HL-60/S4 (cell line): Measurements from ENCODE around the gene MOB1B.

ENCODE experiments used
- in situ Hi-C: fragments of 300-500 bp; cut with MboI; formaldehyde crosslinking; loops from 2 replicates; pipeline ENCODE4 v1.14.3; 2022; ENCODE audit warnings: low sequenced_read_pairs

Gene MOB1B

DNA sequence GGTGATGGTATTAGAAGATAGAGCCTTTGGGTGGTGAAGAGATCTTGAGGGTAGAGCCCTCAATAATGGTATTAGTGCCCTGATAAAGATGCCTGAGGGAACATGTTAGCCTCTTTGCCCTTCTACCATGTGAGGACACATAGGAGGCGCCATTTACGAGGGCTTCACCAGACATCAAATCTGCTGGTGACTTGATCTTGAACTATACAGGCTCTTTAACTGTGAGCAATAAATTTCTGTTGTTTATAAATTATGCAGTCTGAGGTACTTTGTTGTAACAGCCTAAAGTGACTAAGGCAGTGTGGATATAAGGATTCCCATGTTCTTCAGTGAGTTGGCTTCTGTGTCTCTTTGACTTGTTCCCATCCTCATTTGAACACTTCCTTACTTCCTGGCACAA, 11.8 kb downstream of the MOB1B start:
- in situ Hi-C loops, result no loop called here

DNA sequence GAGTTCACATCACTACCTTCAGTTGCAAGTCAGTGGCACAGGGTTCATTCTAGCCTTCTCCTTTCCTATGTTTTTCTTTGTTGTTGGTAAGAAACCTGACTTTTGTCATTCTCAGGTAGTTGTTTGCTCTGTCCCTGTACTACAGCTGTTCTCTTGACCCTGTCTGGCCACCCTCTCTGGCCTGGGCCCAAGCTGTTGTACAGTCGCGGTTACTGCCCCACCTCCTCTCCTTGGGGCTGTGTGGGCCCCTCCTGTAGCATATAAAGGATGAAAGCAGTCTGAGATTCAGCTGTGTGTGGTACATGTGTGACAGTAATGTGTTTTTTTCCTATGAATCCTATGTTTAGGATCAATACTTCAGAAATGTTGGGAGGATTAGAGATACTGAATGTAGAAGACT, 12.5 kb downstream of the MOB1B start:
- in situ Hi-C loops, result no loop called here

DNA sequence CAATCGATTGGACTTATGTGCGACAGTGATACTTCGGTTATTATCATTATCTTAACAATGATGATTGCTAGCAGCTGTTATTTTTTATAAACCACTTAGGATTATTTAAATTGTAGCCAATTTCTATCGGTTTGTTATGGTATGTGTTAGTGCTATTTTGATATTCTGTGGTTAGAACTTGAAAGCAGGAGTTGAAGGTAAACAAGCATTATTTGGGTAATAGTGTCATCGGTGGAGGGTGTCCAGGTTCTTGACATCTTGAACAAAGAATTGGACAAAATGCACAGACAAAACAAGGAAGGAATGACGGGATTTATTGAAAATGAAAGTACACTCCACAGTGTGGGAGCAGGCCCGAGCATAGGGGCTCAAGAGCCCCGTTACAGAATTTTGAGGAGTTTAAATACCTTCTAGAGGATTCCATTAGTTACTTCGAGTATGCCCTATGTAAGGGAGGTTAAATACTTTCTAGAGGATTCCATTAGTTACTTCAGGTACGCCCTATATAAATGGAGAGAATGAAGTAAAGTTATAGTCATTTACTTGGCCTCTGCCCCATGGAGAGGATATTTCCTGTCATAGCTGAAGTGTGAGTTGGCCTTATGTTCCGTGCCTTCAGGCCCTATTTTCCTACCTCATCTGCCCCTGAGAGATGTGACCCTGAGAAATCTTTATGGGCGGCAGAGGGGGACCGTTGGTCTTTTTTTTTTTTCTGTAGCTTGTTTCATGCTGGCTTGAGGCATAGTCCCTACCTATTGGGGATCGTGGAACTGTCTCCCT, 13.1 kb downstream of the MOB1B start:
- in situ Hi-C loops, result no loop called here

DNA sequence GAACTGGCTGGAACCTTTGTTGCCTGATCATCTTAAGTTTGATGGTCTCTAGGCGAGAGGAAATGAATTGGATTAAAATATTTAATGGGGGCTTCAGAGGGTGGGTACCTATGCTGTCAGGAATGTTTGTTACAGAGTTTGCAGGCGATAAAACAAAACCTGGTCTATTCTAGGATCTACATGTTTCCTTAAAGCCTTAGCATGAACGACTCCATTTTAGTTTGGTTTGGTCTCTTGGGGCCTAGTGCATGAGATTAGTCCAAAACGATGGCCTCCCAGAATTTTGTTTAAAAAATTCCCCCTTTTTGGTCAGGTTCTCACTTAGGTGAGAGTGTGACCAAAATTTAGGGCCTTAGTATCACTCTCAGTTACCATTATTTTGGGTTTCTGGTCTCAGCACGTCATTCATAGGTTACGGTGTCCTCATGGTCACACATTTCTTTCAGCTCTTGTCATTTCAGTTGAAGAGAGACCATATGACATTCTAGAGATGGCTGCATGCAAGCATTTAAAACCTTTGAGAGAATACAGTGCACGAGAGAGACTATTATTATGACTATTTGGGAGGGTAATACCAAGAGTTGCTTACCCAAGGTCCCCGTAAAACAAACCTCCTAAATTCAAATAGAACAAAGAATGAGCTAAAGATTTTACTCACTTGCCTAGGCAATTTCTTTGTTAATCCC, 13.8 kb downstream of the MOB1B start:
- in situ Hi-C loops, result no loop called here

DNA sequence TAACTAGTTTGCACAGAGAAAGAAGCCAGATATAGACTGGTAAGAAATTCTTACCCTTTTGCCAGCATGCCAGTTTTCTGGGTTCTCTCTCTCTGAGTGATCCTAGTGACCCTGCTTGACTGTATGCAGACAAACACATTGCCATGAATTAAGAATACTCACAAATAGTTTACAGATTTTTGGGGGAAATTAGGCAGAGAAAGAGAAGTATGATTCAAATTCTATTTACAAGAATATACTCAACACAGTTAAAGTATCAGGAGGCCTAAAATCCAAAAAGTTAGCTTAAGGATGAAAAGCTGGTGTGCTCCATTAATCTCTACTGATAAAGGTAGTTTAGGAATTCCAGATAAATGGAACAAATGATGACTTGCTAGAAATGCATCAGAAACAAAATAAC, 18.4 kb downstream of the MOB1B start:
- in situ Hi-C loops, result no loop called here

DNA sequence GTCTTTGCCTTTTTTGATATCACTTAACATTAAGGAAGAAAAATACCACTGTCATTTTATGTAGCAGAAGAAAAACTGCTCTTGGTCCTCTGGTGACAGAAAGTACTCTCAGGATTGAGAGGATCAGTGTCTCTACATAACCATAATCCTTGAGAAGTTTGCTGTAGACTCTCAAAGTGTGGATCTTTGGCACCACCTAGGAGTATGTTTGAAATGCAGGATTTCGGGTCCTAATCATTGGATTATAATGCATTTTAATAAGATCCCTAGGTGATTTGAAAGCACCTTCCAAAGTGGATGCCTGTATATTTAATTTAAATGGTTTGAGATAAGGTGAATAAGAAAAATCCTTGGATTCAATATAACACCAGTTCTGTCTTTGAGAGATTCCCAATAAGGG, 23.2 kb downstream of the MOB1B start:
- in situ Hi-C loops, result no loop called here

DNA sequence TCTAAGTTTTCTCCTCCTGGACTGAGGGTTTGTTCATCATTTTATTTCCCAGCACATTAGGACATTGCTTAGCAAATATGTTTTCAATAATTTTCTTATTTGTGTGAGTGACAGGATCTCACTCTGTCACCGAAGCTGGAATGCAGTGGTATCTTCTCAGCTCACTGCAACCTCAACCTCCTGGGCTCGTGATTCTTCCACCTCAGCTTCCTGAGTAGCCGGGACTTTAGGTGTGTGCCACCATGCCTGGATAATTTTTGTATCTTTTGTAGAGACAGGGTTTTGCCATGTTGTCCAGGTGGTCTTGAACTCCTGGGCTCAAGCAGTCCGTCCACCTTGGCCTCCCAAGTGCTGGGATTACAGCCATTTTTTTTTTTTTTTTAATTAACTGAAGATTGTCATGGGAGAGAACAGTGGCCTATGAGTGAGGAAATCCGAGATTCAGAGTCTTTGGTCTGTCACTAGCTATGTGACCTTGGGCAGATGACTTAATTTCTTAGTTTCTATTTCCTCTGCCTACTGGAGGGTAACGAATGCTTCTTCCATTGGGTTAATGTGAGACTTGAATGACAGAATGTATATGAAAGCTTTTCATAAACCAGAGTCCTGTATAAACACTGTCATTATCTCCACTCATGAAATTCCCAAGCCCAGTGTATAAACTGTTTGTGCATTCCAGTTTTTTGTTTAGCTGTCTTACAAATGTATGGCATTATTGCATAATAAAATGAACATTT, 23.9 kb downstream of the MOB1B start:
- in situ Hi-C loops, result no loop called here

DNA sequence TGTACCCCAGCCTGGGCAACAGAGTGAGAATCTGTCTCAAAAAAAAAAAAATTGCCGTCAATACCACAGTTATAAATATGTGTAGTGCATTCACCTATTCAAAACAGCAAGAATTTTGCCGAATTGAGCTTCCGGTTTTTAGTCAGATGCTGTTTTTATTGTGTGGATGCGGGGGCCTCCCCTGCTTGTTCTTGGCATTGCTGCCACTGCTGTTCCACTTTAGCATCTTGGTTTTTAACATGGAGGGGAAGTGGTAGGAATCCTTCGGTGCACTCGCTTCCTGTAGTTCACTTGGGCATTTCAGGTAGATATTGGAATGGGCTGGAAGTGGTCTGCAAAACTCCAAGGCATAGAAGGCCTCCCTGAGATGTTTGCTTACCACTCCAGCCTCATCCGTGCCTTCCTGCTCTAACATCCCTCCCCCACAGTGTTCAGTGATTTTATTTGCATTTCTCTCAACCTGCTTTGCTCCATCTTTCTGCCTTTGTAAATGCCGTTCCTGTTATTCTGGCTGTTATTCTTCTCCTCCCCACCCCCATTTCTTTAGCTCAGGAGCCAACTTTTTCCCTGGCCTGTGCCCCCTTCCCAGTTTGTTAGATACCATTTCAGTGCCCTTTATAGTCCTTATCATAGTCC, 25.5 kb downstream of the MOB1B start:
- in situ Hi-C loops, result no loop called here

DNA sequence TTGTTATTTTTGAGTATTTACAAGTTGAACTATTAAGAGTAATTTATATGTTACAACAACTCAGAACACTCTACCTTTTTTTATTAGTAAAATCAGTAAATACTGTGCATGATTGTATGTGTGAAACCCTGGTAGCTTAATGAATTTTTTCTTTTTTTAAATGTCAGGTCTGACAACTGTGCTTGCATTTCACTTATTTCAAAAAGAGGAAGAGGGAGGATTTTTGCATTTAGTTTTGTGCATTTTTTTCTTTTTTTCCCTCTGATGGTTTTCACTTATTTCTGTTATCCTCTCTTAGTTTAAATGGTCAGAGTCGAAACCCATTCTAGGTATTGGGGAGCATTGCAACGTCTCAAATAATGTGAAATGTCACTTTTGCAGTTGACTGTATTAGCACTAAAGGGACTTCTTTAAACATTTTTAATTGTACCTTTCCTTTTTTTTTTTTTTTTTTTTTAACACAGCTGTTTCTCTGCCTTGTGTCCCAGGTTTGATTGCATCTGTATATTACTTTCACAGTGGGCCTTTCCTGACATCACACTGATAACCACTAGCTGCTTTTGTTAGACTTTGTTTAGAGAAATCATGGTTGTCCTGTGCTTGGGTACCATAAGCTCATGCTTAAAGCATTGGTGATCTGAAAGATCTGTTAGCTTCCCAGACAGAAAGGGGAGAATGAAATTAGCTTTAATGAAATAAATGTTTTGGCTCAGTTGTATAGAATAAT, 28.5 kb downstream of the MOB1B start:
- in situ Hi-C loops, result no loop called here

DNA sequence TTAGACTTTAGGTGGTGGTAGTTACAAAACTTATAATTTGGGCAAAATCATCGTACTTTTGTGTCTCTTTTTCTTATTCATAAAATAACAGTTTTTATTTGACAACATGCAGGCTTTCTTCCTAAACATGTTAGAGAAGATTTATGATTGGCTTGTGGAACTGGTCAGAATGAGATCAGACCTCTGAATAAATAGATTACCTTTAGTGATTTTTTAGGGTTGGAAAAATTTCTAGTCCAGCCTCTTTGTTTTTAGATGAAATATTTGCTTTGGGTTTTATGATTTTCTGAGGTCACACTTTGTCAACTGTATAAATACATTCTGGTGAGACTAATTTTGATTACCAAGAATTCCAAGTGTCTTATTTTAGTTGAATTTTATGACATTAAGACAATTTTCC, 29.2 kb downstream of the MOB1B start:
- in situ Hi-C loops, result no loop called here

DNA sequence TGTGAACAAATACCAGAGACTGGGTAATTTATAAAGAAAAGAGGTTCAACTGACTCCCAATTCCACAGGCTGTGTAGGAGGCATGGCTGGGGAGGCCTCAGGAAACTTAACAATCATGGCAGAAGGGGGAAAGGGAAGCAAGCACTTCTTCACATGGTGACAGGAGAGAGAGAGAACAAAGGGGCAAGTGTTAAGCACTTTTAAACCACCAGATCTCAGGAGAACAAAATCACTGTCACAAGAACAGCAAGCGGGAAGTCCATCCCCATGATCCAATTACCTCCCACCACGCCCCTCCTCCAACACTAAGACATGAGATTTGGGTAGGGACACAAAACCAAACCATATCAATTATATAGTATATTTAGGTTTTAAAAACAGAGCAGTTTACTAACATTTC, 30.8 kb downstream of the MOB1B start:
- in situ Hi-C loops, result no loop called here

DNA sequence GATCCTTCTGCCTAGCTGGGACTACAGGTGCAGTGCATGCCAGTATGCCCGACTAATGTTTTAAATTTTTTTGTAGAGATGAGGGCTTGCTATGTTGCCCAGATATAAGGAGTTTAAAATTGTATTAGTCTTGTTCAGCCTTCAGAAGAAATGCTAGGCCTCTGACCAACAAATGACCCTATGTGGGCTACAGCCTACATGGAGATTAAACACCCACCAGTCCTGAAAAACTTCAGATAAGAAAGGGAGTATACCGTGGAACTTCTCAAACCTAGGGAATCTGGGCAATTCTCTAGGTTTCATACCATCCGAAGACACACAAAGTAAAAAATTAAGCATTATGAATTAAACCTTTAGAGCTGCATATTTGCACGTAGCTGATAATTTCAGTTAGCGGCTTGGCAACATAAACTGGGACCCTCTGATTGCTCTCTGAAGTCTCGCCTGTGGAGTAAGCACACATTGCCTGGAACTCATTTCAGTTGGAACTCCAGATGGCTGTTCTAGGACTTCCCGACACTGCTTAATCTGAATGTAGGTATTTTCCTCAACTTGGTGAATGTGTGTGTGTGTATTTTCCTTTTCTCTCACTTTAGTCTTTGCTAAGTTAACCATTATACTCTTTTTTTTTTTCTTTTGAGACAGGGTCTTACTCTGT, 33.0 kb downstream of the MOB1B start:
- in situ Hi-C loops, result no loop called here

DNA sequence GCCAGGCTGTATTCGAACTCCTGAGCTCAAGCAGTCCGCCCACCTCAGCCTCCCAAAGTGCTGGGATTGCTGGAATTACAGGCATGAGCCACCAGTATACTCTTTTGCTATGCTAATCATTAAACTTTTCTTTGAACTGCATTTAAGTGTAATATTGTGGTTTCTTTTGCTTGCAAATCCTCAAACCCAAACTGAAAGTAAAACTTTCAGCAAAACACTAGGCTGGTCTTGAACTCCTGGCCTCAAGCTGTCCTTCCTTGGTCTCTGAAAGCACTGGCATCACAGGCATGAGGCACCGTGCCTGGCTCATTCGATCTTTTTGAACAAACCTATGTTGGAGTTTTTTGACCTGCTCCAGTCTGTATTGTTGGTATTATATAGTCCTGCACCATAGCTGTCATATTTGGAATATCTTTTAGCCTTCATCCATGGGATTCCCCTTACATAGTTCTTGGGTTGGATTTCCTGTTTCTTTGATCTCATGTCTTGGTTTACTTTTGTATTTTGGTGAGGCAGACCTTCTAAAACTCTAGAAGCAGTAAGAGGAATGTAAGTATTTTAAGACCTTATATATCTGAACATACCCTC, 34.1 kb downstream of the MOB1B start:
- in situ Hi-C loops, result no loop called here

DNA sequence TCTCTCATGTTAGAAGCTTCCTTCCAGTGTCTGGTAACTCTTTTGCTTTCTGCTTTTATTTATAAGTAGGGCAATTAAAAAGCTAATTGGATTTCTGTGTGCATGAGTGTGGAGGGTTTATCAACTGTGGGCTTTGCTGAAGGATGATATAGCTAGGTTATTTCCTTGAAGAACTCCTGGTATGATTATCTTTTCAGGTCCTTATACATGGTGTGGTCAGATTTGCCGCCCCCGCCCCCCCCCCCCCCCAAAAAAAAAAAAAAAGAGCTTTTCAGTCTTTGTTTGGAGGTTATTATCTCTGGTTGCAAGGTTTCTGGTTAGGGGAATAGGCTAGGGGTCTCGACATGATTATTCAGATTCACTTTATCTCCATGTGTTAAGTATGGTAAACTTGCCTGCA, 35.9 kb downstream of the MOB1B start:
- in situ Hi-C loops, result no loop called here

DNA sequence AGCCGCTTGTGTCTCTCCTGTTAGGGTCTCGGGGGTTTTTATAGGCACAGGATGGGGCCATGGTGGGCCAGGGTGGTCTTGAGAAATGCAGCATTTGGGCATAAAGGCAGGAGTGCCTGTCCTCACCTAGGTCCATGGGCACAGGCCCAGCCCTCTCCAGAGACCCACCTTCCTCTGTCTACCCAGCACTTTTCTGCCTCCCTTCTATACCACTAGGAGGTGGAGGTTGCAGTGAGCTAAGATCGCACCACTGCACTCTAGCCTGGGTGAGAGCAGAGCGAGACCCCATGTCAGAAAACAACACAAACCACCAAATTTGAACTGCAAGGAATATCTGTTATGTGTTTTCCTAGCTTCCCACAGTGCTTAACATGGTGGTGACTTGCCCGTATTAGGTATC, 38.0 kb downstream of the MOB1B start:
- in situ Hi-C loops, result no loop called here

DNA sequence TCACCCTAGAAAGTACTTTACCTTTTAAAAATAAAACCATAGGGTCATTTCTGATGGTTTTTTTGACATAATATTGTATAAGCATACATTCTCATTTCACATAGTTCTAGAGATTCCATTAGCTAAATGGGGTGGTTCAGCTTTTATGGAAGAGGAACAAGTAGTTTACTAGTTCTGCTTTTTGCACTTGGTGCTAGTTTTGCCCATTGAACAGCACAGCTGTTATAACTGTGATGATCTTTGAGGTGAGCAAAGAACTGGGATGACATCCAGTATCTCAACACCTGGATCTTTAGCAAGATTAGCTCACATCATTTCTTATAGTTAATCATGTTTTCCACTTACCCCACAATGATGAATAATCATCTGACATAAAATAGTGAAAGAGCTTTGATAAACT, 40.9 kb downstream of the MOB1B start:
- in situ Hi-C loops, result no loop called here

DNA sequence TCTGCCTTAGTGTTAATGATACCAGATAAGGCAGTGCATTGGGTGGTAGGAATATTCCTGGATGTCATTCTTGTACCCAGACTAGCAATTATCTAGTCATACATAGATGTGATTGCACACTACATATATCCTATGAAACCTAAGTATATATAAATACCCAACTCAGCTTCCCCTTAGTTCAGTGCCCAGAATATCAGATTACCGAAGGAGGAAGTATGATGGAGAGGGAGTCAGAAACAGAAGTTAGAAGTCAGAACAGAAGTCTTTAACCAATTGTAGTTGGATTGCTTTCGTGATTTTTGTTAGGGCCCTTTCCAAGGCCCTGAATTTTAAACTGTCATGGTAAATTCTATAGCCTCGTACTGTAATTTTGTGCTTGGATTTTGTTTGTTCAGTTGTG, 42.9 kb downstream of the MOB1B start:
- in situ Hi-C loops, result no loop called here

DNA sequence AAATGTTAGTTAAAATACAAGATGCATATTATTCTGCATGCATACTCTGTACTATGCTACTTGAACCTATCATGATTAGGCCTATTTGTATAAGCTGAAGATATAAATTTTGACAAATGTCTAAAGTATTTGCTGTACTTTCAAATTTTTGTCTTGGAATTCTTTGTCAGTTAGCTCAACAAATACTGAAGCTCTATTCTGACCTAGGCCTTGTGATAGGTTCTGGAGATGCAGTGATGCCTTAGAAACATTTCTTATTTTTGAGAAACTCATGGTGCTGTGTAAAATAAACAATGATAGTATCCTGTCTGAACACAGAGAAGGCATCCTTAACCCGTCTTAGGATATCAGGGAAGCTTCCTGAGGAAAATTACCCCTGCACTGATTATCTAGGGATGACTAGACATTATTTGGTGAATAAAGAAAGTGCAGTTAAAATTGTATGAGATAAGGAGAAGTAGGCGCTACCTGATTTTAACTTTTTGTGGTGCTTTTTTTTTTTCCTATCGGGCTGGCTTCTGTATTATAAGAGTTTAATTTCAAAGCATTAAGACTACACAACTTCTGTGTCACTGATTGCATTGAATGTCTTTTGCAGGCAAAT, 43.4 kb downstream of the MOB1B start:
- in situ Hi-C loops, result no loop called here

DNA sequence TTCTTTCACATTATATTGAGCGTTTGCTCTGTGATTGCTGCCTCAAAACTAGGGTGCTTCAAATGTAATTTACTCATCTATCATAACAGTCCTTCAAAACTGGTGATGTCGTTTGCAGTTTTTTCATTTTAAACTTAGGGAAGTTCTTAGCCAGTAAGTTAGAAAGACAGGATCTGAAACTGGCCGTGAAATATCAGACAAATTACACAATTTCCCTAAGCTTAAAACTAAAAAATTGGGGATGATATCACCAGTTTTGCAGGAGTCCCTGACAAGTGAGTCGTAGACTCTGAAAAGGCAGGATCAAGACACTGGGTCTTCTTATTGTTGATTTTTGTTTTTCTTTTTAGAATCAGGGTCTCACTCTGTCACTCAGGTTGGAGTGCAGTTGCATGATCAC, 44.8 kb downstream of the MOB1B start:
- in situ Hi-C loops, result no loop called here
